ENCODE data around the gene LRMDA.
"Not testable (repeated sequence)": the region's sequence is repeated elsewhere in the genome, so short reads cannot be mapped to it uniquely, and the experiment has no call there.

DNA sequence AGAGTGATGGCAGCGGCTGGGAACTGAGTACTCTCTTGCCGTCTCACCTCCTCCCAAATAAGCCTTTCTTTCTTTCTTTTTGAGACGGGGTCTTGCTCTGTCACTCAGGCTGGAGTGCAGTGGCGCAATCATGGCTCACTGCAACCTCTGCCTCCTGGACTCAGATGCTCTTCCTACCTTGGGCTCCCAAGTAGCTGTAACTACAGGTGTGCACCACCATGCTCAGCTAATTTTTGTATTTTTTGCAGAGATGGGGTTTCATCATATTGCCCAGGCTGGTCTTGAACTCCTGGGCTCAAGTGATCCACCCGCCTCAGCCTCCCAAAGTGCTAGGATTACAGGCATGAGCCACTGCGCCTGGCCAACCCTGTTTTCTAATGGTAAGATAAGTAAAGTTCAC, 174.4 kb downstream of the LRMDA start:
- TF ChIP-seq POLR2A (IDR thresholded peaks at IDR 0.05; ENCODE audit: low read depth, low read length); POLR2AphosphoS5 (IDR thresholded peaks at IDR 0.05; ENCODE audit: insufficient read depth, low read depth, low read length): not testable (repeated sequence)
- TF ChIP-seq, protein P1, sequence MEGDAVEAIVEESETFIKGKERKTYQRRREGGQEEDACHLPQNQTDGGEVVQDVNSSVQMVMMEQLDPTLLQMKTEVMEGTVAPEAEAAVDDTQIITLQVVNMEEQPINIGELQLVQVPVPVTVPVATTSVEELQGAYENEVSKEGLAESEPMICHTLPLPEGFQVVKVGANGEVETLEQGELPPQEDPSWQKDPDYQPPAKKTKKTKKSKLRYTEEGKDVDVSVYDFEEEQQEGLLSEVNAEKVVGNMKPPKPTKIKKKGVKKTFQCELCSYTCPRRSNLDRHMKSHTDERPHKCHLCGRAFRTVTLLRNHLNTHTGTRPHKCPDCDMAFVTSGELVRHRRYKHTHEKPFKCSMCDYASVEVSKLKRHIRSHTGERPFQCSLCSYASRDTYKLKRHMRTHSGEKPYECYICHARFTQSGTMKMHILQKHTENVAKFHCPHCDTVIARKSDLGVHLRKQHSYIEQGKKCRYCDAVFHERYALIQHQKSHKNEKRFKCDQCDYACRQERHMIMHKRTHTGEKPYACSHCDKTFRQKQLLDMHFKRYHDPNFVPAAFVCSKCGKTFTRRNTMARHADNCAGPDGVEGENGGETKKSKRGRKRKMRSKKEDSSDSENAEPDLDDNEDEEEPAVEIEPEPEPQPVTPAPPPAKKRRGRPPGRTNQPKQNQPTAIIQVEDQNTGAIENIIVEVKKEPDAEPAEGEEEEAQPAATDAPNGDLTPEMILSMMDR (IDR thresholded peaks at IDR 0.05; ENCODE audit: extremely low read depth in 1 of 2, insufficient read depth in 1 of 2, low read depth in 1 of 2, low read length in 2 of 2) = not testable (repeated sequence)
